Measurements from ENCODE around the gene CTIF. TPM values are rescaled to one million over a fixed set of nuclear protein-coding genes. Genes with fewer than 3 reads are reported as not detected.

CTIF gene
- polyA plus RNA-seq, 1 experiment = 40.2 TPM

GRCh38 chr18:48634975-48635374 is 96.1 kb downstream of the CTIF start:
- Histone ChIP-seq H3K27me3 (ENCODE audit: control insufficient read depth, insufficient read depth, low read length) (no peaks in the 10 kb centered on the region), H3K27ac (ENCODE audit: low read depth, low read length) (no peak overlapping the region), H3K9me3 (ENCODE audit: control insufficient read depth, insufficient read depth, low read length) (no peaks in the 10 kb centered on the region), H3K4me3 (ENCODE audit: low read depth, low read length) (no peak overlapping the region)
- ChIA-PET CTCF (no interaction called here), POLR2A (no interaction called here)
- DNase-seq (ENCODE audit: low read depth, low spot score) = no peak
- no peak for TF ChIP-seq CTCF (IDR thresholded peaks at IDR 0.05; ENCODE audit: low read depth, low read length)

GRCh38 chr18:48635806-48636205 is 97.0 kb downstream of the CTIF start:
- DNase-seq (ENCODE audit: low read depth, low spot score) = no peak
- CTCF ChIA-PET = interaction anchor here (3.1 kb wide), 1 partner anchor 160 kb away, joined by 9 read pairs; no protein-coding TSS in a partner anchor

GRCh38 chr18:48636436-48636835 is 97.6 kb downstream of the CTIF start:
- TF ChIP-seq CTCF (IDR thresholded peaks at IDR 0.05; ENCODE audit: low read depth, low read length) = no peak
- Histone ChIP-seq H3K9me3 (ENCODE audit: control insufficient read depth, insufficient read depth, low read length) (no peaks in the 10 kb centered on the region), H3K27ac (ENCODE audit: low read depth, low read length) (no peak overlapping the region), H3K4me3 (ENCODE audit: low read depth, low read length) (no peak overlapping the region), H3K27me3 (ENCODE audit: control insufficient read depth, insufficient read depth, low read length) (no peaks in the 10 kb centered on the region)
- no peak for DNase-seq (ENCODE audit: low read depth, low spot score)
- POLR2A ChIA-PET = no interaction called here
- CTCF ChIA-PET = interaction anchor here (3.1 kb wide), 1 partner anchor 161 kb away, joined by 9 read pairs; no protein-coding TSS in a partner anchor

More at GRCh38 chr18:48635806-48636205, 97.0 kb downstream of the CTIF start:
- Histone ChIP-seq H3K9me3 (ENCODE audit: control insufficient read depth, insufficient read depth, low read length) (no peaks in the 10 kb centered on the region), H3K4me3 (ENCODE audit: low read depth, low read length) (no peak overlapping the region), H3K27ac (ENCODE audit: low read depth, low read length) (no peak overlapping the region), H3K27me3 (ENCODE audit: control insufficient read depth, insufficient read depth, low read length) (no peaks in the 10 kb centered on the region)
- TF ChIP-seq CTCF (IDR thresholded peaks at IDR 0.05; ENCODE audit: low read depth, low read length) = no peak
- POLR2A ChIA-PET = no interaction called here

GRCh38 chr18:48637081-48637990 is 98.5 kb downstream of the CTIF start:
- POLR2A ChIA-PET = no interaction called here

More at GRCh38 chr18:48637081-48637990, 98.5 kb downstream of the CTIF start:
- peak overlapping the region; percentile 21 for H3K27ac ChIP-seq (ENCODE audit: low read depth, low read length)
- no peak for DNase-seq (ENCODE audit: low read depth, low spot score)
- TF ChIP-seq CTCF (IDR thresholded peaks at IDR 0.05; ENCODE audit: low read depth, low read length) = no peak
- no peak overlapping the region for H3K4me3 ChIP-seq (ENCODE audit: low read depth, low read length)
- CTCF ChIA-PET = interaction anchor here (3.1 kb wide), 1 partner anchor 161 kb away, joined by 9 read pairs; no protein-coding TSS in a partner anchor
- H3K9me3 ChIP-seq (ENCODE audit: control insufficient read depth, insufficient read depth, low read length) = no peaks in the 10 kb centered on the region
- no peaks in the 10 kb centered on the region for H3K27me3 ChIP-seq (ENCODE audit: control insufficient read depth, insufficient read depth, low read length)

Measured in AG04450 (cell line).